GM18907 (cell line): ENCODE results near the gene CRELD1.

Source experiments
- ATAC-seq: cut with Tn5 transposase; IDR thresholded peaks from one replicate; pipeline ENCODE4 v1.9.1; 2021; ENCODE audit warnings: mild to moderate bottlenecking, moderate library complexity; ENCODE audit not compliant: unreplicated experiment

CRELD1 gene

GRCh38 chr3:9903238-9903624 lies 30.4 kb upstream of the CRELD1 start:
- no peak for ATAC-seq

- ATAC-seq: no peak
Measured at GRCh38 chr3:9903904-9904303, 29.7 kb upstream of the CRELD1 start.

- ATAC-seq: no peak
Measured at GRCh38 chr3:9906480-9906879, 27.2 kb upstream of the CRELD1 start.

- ATAC-seq: no peak
Measured at GRCh38 chr3:9908286-9908685, 25.3 kb upstream of the CRELD1 start.

GRCh38 chr3:9909221-9910013 lies 24.2 kb upstream of the CRELD1 start:
- no peak for ATAC-seq

- no peak for ATAC-seq
Measured at GRCh38 chr3:9911863-9912262, 21.8 kb upstream of the CRELD1 start.

- ATAC-seq: no peak
Measured at GRCh38 chr3:9912294-9912935, 21.2 kb upstream of the CRELD1 start.

GRCh38 chr3:9913601-9914000 lies 20.0 kb upstream of the CRELD1 start:
- no peak for ATAC-seq

- no peak for ATAC-seq
Measured at GRCh38 chr3:9914011-9914410, 19.6 kb upstream of the CRELD1 start.

GRCh38 chr3:9914559-9915253 lies 18.9 kb upstream of the CRELD1 start:
- ATAC-seq: no peak

- peak; percentile 43 for ATAC-seq
Measured at GRCh38 chr3:9915254-9916141, 18.1 kb upstream of the CRELD1 start.

GRCh38 chr3:9916346-9916733 lies 17.3 kb upstream of the CRELD1 start:
- no peak for ATAC-seq

GRCh38 chr3:9916734-9917680 lies 16.6 kb upstream of the CRELD1 start, which contains the start of gene IL17RC:
TSS of gene IL17RC (plus strand) at chr3:9917098. CDS start at chr3:9917316, 218 bp downstream.
- no peak for ATAC-seq

GRCh38 chr3:9917820-9918219 lies 15.8 kb upstream of the CRELD1 start:
- ATAC-seq: no peak

- no peak for ATAC-seq
Measured at GRCh38 chr3:9918261-9919038, 15.2 kb upstream of the CRELD1 start.

- no peak for ATAC-seq
Measured at GRCh38 chr3:9928158-9928557, 5.5 kb upstream of the CRELD1 start.

- no peak for ATAC-seq
Measured at GRCh38 chr3:9930804-9931418, 2.7 kb upstream of the CRELD1 start.

GRCh38 chr3:9932535-9932842 lies 1.1 kb upstream of the CRELD1 start:
- ATAC-seq: no peak
